HFFc6 (cell line): Measurements from ENCODE around the gene SFTPB. TPM values are rescaled to one million over a fixed set of nuclear protein-coding genes. Genes with fewer than 3 reads are reported as not detected.

Experiments used
- DNase-seq: peaks from one replicate; pipeline ENCODE4 v3.0.0-alpha.2; 2018
- H3K27ac Mint-ChIP-seq: 2 replicates; pipeline ENCODE4 v1.8.0; 2020; ENCODE audit warnings: mild to moderate bottlenecking, mixed read lengths
- H3K27me3 Mint-ChIP-seq: 2 replicates; pipeline ENCODE4 v1.8.0; 2021; ENCODE audit warnings: mild to moderate bottlenecking, moderate library complexity, mixed read lengths; ENCODE audit not compliant: insufficient read depth
- H3K36me3 Mint-ChIP-seq: 2 replicates; pipeline ENCODE4 v1.8.0; 2021; ENCODE audit warnings: low read depth, mixed read lengths
- H3K4me1 Mint-ChIP-seq: 2 replicates; pipeline ENCODE4 v1.8.0; 2020; ENCODE audit warnings: low read depth, mixed read lengths
- H3K4me3 Mint-ChIP-seq: 2 replicates; pipeline ENCODE4 v1.8.0; 2020; ENCODE audit warnings: mild to moderate bottlenecking, moderate library complexity, mixed read lengths
- H3K9me3 Mint-ChIP-seq: 2 replicates; pipeline ENCODE4 v1.8.0; 2020; ENCODE audit warnings: mild to moderate bottlenecking, mixed read lengths
- total RNA-seq, 6 experiments: library from RNA; stranded (reverse); fragmentation: NEBNext Ultra II Directional; extraction: Animal tissue kit (Norgen Biotek cat#: 25700); gene quantifications; 2 replicates in 1 of 6; 3 replicates in 5 of 6; pipeline ENCODE4 v1.2.3, GENCODE V29; 2021
- TF ChIP-seq, protein P1 (sequence below): fragments of 200-600 bp; sonication (generic); IDR thresholded peaks from 2 replicates; pipeline ENCODE4 v1.5.0; 2021; ENCODE audit warnings: antibody characterized with exemption, mild to moderate bottlenecking

Gene SFTPB
- total RNA-seq, 6 experiments from 2014 or later: not detected

DNA sequence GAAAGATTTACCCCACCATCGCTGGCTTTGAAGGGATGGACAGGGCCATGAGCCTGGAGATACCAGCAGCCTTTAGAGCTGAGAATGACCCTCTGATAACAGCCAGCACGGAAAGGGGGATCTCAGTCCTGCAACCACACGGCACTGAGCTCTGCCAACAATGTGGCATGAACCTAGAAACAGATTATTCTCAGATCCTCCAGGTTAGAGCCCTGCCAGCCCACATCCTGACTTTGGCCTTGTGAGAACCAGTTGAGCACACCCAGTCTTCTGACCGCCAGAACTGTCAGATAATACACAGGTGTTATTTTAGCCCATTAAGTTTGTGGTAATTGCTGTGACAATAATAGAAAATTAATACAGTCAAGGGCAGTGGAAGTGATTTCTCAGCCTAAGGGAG, 16.8 kb upstream of the SFTPB start:
- DNase-seq: no peak
- Mint-ChIP-seq H3K9me3 (no peaks in the 10 kb centered on the region), H3K4me3 (no peak overlapping the region), H3K36me3 (no peaks in the 10 kb centered on the region), H3K27me3 (peaks cover 3% of the 10 kb centered on the region; the same call in 1 of the 2 replicates), H3K4me1 (peaks cover 43% of the 10 kb centered on the region), H3K27ac (no peak overlapping the region)
- TF ChIP-seq, protein P1, sequence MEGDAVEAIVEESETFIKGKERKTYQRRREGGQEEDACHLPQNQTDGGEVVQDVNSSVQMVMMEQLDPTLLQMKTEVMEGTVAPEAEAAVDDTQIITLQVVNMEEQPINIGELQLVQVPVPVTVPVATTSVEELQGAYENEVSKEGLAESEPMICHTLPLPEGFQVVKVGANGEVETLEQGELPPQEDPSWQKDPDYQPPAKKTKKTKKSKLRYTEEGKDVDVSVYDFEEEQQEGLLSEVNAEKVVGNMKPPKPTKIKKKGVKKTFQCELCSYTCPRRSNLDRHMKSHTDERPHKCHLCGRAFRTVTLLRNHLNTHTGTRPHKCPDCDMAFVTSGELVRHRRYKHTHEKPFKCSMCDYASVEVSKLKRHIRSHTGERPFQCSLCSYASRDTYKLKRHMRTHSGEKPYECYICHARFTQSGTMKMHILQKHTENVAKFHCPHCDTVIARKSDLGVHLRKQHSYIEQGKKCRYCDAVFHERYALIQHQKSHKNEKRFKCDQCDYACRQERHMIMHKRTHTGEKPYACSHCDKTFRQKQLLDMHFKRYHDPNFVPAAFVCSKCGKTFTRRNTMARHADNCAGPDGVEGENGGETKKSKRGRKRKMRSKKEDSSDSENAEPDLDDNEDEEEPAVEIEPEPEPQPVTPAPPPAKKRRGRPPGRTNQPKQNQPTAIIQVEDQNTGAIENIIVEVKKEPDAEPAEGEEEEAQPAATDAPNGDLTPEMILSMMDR: no peak

DNA sequence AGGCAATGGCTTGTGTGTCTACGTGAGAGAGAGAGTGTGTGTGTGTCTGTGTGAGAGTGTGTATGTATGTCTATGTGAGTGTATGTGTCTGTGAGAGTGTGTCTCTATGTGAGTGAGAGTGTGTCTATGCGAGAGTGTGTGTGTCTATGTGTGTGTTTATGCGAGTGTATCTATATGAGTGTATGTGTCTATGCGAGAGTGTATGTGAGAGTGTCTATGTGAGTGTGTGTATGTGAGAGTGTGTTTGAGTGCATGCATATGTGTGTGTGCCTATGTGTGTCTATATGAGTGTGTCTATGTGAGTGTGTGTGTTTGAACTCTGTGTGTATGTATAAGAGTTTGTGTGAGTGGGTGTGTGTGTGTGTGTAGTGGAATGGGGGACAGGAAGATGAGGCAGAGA, 16.4 kb upstream of the SFTPB start:
- Mint-ChIP-seq H3K4me1 (peaks cover 43% of the 10 kb centered on the region), H3K9me3 (no peaks in the 10 kb centered on the region), H3K27ac (no peak overlapping the region), H3K36me3 (no peaks in the 10 kb centered on the region), H3K27me3 (peaks cover 3% of the 10 kb centered on the region; the same call in 1 of the 2 replicates), H3K4me3 (no peak overlapping the region)
- TF ChIP-seq, protein P1: no peak
- no peak for DNase-seq

DNA sequence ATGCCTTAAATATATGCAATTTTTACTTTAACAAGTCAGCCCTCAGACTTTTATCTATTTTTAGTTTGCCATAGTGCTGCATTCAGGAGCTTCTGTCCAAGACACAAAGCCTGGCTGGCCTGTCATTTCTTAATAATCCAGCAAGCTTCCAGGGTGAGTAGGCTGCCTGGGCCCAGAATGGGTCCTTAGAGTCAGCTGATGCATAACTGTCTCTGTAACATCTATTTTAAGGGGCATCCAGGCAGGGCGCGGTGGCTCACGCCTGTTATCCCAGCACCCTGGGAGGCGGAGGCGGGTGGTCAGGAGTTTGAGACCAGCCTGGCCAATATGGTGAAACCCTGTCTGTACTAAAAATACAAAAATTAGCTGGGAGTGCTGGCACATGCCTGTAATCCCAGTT, 14.4 kb upstream of the SFTPB start:
- no peaks in the 10 kb centered on the region for H3K9me3 Mint-ChIP-seq
- no peak overlapping the region for H3K27ac Mint-ChIP-seq
- H3K36me3 Mint-ChIP-seq: no peaks in the 10 kb centered on the region
- no peak overlapping the region for H3K4me3 Mint-ChIP-seq
- H3K27me3 Mint-ChIP-seq: 0 out of 2 replicates have a peak, but pooled peaks cover under 1% of the 10 kb centered on the region
- TF ChIP-seq, protein P1: no peak
- H3K4me1 Mint-ChIP-seq: peaks cover 41% of the 10 kb centered on the region
- peak; percentile 33 for DNase-seq

DNA sequence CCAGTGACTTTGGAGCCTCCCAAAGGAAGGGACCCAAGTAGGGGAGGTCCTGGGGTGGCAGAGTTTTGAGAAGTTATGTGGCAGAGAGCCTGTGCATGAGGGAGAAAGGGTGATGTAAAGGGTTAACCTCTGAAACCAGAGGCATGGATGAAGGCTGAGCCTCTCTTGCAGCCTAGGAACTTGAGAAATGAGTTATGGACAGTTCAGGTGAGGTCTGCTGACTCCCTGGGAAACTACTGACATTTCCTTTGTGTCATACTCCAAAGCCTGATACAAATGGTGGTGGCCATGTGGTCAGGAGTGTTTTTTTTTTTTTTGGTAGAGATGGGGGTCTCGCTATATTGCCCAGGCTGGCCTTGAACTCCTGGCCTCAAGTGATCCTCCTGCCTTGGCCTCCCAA, 13.8 kb upstream of the SFTPB start:
- Mint-ChIP-seq H3K4me3 (no peak overlapping the region), H3K36me3 (no peaks in the 10 kb centered on the region), H3K4me1 (peaks cover 36% of the 10 kb centered on the region), H3K27me3 (no peaks in the 10 kb centered on the region), H3K9me3 (no peaks in the 10 kb centered on the region), H3K27ac (no peak overlapping the region)
- no peak for DNase-seq
- TF ChIP-seq, protein P1: no peak

DNA sequence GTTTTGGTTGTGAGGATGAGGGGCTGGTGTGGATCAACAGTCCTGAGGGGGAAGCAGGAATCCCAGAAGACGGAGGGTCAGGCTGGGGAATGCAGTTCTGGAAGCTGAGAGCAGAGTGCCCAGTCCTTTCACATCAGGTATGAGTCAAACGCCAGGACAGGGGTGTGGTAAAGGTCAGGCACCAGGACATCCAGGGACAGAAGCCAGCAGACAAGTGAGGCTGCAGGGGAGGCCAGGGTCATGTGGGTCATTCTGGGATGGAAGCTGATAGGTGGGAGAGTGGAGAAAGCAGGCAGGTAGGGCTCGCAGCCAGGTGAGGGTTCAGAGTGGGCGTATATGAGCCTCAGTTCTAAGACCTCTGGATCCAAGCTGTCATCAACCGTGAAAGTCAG, 13.4 kb upstream of the SFTPB start:
- TF ChIP-seq, protein P1: no peak
- Mint-ChIP-seq H3K9me3 (no peaks in the 10 kb centered on the region), H3K27ac (peak overlapping the region; percentile 20), H3K4me3 (no peak overlapping the region), H3K27me3 (no peaks in the 10 kb centered on the region), H3K4me1 (peaks cover 36% of the 10 kb centered on the region), H3K36me3 (no peaks in the 10 kb centered on the region)
- no peak for DNase-seq
